GM19023 (cell line): ENCODE measurements around the gene DYNLT4.
A peak's percentile ranks its signal among the peaks of the same experiment; 100 is the strongest.

ENCODE experiments used
- ATAC-seq: cut with Tn5 transposase; IDR thresholded peaks from one replicate; pipeline ENCODE4 v1.9.1; 2021; ENCODE audit warnings: mild to moderate bottlenecking, moderate library complexity; ENCODE audit not compliant: unreplicated experiment

The DYNLT4 gene

DNA sequence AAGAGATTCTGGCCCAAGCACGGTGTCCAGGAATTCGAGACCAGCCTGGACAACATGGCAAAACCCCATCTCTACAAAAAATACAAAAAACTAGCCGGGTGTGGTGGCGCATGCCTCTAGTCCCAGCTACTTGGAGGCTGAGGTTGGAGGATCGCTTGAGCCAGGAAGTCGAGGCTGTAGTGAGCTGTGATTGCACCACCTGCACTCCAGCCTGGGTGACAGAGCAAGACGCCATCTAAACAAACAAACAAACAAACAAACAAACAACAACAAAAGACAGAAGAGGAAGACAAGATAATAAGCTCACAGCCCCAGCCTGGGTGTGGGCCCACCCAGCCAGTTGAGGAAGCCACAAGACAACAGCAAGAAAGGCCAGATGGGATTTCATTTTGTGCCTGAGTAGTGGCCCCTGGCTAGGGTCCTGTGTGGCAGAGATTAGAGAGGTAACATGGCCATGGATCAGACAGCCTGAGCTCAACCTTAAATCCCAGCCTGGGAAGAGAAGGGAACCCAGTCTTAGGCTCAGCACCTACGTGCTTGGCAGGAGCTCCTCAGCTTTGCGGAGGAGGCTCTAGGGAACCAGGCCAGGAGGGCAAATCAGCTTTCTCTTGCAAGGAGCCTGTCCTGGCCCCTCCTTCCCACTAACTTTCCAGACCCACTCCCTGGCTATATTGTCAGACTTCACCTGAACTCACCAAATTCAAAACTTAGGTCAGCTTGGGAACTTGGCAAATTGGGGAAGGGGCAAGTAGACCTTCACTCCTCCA, 14.2 kb downstream of the DYNLT4 start:
- ATAC-seq: no peak

DNA sequence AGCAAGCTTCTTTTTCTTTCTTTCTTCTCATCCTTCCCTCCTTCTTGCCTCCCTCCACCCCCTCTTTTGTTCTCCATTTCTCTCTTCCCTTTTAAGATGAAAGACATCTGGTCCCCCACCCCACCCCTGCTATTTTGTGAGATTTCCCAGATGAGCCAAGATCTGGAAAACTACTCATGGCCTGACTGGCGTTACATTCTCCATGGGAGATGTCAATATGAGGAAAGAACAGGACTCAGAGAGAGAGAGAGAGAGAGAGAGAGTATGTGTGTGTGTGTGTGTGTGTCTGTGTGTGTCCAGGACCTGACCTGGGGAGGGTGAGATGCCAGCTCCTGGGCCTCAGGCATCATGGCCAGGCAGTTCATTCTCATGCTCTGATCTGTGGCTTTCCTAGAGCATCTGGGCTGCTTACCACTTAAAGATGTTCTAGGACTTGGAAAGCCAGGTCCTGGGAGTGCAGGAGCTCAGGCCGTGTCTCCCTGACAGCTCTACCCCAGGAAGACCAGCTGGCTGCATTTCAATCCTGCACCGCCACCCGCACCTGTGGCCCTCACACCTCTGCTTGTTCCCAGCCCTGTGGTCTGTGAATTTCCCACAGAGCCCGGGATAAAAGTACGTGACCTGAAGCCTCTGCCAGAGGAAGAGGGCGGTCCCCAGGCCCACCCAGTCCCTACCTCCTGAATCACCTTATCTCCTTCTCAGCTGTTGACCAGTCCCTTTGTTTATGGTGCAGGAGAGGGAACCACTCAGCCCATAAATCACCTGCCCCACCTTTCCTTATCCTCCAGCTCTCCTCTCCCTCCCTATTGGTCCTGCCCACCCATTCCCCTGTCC, 16.0 kb downstream of the DYNLT4 start:
- no peak for ATAC-seq

DNA sequence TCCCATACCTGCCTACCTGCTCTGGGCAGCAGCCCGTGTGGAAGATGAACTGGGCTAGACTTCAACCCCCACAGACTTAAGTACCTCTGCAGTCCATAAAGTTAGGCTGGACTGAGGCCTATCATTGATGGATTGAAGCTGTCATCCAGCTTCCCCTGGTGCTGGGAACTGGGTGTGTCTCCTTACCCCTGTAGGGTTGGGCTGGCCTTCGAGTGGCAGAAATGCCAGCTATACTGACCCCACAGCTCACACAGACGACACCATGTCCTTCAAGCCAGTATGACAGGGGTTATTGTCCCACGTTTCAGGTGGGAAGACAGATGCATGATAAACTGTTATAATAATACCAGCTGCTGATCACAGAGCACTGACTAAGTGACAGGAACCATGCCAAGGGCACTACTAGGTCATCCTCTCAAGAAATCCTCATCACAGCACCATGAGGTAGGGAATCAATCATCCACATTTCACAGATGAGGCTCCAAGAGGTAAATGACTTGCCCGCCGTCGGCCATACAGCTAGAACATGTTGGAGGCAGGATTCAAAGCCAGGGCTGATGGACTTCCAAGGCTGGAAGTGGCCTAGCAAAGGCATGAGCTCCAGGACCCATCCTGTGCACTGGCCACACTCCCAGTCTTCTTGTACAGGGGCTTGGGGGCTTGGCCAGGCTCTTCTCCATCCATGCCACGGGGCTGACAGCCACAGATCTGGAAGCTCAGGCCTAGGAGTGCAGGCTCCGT, 18.9 kb downstream of the DYNLT4 start, which contains the start of gene BEST4:
TSS of gene BEST4 (minus strand) at position 51 of the 741 bp plus-strand sequence. CDS start 465 bp downstream, outside the sequence.
- ATAC-seq: no peak

DNA sequence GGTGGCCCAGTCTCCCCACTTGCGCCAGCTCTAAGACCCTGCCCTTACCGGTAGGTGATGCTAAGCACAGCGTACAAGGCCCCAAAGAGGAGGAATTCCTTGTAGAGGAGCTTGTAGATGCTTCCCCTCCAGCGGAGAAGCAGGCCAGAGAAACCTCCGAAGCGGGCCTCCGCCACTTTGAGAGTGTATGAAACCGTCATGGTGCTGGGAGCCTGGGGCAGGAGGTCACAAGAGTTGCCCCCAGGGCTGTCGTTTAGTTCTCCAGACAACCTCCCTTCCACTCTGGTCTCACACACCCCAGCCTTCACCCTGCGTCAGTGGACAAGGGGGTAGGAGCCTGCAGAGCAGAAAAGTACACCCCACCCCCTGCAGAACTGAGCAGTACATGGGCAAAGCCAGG, 19.6 kb downstream of the DYNLT4 start:
- no peak for ATAC-seq

DNA sequence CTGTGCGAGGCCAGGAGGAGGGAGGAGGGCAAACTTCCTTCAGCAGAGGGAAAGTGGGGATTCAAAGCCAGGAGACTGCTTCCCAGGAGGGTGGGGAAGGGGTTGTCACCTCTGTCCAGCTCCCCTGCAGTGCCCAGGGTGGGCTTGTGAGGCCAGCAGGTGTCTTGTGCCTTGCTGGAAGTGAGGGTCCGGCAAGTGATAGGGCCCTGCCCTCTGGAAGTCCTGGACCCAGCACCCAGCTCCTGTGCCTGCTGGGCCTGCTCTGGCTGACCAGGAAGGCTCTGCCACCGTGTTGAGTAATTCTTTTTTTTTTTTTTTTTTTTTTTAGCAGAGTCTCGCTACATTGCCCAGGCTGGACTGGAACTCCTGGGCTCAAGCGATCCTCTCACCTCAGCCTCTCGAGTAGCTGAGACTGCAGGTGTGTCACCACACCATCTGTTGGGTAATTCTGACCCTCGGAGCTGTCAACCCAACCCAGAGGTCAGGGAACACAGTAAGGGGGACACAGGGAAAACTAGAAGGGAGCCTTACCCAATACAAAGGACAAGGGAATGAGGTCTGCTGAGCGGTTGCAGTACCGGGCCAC, 20.2 kb downstream of the DYNLT4 start:
- no peak for ATAC-seq

DNA sequence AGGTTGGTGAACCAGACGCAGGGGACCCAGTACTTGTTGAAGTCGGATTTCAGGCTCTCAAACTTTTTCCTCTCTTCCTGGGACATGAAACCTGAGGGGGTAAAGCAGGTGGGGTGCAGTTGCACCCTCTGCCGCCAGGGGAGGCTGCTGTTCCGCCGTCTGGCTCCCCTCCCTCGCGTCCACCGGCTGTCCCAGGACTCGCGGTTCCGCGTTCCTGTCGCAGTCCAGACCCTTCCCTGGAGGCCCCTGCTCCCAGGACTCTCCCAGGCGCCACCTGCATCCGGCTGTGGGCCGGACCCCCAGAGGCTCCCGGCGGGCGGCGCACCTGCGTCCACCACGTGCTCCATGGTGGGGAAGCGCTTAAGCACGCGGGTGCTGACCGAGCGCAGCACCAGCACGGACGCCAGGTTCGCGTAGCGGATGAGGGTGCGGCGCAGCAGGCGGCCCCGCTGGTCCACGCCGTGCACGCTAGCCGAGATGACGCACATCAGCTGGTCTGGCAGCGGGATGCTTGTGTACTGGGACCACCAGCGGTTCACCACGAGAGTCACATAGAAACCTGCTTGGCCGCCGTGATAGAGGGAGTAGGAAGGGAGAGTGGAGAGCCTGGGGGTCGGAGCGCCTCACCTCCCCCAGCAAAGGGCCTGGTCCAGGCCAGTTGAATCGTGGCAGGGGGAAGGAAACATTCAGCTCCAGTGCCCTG, 20.9 kb downstream of the DYNLT4 start:
- ATAC-seq: peak; percentile 45

DNA sequence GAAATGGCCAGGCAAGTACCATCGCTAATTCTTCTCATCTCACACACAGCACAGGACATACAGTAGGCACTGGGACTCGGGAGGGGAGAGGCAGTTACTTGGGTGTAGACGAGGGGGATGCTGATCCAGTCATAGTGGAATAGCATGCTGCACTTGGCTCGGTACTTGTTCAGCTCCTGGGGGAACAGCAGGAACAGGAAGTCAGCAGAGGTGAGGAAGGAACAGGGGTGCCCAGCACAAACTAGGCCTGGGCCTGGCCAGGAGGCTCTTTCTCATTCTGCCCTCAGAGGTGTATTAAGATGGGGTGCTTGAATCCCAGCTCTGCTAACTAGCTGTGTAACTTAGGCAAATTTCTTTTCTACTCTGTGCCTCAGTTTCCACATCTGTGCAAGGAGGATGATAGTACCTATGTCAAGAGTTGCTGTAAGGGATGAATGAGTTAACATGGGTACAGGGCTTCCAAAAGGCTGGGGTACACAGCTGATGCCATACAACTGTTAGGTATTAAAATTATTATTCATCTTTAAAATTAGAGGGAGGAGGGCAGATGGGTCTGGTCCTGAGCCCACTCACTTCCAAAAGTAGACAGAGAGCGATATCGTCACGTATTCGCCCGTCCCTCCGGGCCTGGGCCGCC, 21.5 kb downstream of the DYNLT4 start:
- ATAC-seq: peak; percentile 2

DNA sequence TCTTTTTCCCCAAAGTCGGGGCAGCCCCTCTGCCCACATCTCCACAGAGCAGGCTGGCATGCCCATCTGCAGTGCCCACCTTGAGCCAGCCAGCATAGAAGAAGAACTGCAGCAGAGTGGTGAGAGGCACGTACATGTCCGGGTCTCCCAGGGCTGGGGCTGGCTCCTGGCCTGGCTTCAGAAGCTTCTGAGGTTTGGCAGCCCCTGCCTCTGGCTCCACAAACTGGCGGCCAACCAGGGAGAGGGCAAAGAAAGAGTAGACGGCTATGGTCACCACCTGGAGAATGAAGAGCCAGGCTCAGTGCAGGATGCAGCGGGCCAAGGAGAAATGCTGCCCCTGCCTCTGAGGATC, 22.1 kb downstream of the DYNLT4 start:
- ATAC-seq: no peak

DNA sequence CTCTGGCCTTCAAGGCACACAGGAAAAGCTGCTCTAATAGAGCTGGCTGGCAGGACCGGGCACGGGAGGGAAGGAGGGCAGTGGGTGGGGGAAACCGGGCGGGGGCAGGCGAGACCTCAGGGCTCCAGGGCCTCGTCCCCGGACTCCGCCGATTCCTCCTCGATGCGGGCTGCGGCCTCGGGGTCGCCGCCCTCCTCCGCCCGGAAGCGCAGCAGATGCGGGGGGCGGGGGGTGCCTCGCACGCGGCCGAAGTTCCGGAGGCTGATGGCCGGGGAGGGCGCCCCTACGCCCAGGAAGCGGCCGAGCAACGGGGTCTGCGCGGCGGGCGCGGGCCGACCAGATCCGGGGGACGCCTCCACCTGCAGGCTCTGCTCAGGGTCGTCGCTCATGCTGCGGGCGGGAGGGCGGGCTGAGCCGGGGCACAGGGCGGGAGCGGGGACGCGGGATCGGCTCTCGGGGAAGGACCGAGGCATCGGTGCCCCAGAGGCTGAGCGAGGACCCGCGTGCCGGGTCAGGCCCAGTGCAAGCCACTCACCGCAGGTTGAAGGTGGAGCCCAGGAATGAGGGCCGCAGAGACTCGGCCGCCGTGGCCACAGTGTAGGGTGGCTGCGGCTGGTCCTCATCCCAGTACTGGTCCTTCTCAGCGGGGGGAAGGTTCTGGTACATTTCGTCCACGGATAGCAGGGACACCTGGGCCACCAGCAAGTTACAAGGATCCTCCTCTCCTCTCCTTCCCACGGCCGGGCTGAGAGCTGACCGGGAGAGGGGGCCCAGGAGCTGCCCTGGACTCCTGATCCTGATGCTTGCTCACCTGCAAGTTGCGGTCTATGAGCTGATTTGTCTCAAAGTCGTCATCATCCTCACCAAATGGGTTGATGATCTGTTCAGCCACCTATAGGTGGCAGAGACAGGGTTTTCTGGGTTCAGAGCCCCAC, 22.8 kb downstream of the DYNLT4 start:
- ATAC-seq: no peak

DNA sequence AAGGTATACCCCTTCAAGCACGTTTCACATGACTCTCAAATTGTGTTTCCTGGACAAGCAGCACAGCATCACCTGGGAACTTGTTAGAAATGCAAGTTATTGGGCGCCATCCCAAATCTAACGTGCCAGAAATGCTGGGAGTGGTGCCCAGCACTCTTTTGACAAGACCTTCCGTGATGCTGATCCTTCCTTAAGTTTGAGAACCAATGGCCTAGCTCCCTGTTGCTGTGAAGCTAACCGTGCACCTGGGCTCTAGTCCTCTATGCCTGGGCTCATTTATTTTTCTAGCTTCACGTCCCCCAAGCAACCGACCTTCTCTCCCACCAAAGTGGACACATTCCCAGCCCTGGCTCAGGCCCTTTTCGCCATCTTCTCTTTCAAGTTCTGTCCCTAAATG, 23.5 kb downstream of the DYNLT4 start:
- ATAC-seq: no peak

DNA sequence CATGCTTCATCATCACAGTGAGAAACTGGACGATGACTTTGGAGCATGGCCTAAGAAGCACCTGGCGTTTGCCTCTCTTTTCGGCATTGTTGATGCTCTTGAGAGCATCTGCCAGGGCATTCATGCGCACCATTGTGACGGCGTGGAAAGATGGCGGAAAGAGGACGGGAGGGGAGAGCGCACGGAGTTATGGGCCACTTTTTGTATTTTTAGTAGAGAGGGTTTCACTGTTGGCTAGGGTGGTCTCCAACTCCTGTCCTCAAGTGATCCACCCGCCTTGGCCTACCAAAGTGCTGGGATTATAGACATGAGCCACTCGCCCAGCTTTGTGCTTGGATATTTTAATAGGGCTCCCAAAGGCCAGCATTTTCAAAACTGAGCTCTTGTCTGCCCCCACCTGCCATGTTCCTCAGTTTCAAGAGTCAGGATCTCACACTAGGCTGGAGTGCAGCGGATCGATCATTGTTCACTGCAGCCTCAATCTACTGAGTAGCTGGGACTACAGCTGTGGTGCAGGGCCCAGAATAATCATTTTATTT, 26.5 kb downstream of the DYNLT4 start:
- no peak for ATAC-seq

DNA sequence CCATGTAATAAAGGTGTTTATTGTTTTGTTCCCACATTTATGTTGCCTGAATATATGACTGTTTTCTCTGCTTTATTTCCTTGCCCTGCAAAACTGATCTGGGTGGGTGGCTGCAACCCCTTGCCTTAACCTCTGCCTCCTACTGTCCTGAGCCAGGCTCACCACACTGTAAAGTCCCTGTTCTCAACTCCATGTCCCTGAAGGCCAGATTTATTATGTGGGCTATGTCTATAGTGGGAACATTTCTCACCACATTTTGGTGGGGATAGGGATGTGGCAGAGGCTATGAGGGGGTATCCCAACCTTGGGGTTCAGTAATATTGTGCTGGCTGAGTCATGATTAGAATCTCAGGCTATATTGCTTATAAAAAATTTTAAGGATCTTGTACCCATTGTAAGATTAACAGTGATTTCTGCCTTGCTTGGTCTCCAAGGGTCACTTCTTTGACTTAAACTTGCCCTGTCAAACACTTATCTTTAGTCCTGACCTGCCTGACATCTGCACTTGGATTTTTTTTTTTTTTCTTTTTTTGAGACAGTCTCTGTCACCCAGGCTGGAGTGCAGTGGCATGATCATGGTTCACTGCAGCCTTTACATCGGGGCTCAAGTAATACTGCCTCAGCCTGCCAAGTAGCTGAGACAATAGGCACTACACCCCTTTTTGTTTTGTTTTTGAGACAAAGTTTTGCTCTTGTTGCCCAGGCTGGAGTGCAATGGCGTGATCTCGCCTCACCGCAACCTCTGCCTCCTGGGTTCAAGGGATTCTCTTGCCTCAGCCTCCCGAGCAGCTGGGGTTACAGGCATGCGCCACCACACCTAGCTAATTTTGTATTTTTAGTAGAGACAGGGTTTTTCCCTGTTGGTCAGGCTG, 28.2 kb downstream of the DYNLT4 start:
- ATAC-seq: no peak

DNA sequence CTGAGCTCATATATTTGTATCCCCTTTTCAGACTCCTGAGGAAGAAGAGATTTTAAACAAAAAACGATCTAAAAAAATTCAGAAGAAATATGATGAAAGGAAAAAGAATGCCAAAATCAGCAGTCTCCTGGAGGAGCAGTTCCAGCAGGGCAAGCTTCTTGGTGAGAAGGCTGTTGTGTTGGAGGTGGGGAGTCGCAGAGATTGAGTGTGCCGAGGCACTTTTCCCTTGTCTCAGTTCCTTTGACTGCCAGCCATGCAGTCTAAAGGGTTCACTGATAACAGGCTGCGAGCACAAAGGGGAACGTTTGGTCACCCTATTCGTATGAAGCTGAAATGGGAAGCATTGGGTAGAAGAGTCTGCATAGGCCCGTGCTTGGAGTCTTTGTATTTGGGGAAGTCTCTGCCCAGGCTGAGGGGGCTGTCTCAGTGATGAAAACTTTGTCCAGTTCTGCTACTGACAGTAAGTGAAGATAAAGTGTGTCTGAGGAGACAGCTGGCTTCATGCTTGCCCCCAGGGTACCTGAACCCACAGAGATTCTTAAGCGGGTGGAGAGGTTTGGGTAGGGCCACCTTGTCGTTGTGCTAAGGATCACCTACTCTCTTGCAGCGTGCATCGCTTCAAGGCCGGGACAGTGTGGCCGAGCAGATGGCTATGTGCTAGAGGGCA, 29.0 kb downstream of the DYNLT4 start:
- ATAC-seq: no peak

DNA sequence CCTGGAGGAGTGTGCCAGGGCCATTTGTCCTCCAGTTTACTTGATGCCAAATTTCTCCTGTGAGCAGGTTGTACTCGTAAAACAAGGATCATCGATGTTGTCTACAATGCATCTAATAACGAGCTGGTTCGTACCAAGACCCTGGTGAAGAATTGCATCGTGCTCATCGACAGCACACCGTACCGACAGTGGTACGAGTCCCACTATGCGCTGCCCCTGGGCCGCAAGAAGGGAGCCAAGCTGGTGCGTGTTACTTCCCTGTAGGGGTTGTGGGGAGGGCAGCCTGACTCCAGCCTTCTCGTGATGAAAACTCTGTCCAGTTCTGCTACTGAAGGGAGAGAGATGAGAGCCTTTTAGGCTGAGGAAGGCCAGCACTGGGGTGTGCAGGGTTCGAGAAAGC, 29.6 kb downstream of the DYNLT4 start:
- no peak for ATAC-seq

DNA sequence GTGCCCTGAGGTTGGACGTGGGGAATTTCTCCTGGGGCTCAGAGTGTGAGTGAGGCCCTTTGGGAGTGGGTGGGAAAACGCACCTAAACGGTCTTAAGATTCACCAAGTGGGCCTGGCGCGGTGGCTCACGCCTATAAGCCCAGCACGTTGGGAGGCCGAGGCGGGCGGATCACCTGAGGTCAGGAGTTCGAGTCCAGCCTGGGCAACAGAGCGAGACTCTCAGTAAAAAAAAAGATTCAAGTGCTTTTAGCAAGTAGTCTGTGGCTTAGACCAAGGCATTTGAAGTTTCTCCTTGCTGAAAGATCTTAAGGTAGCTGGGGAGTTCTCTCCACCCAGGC, 30.5 kb downstream of the DYNLT4 start:
- no peak for ATAC-seq

DNA sequence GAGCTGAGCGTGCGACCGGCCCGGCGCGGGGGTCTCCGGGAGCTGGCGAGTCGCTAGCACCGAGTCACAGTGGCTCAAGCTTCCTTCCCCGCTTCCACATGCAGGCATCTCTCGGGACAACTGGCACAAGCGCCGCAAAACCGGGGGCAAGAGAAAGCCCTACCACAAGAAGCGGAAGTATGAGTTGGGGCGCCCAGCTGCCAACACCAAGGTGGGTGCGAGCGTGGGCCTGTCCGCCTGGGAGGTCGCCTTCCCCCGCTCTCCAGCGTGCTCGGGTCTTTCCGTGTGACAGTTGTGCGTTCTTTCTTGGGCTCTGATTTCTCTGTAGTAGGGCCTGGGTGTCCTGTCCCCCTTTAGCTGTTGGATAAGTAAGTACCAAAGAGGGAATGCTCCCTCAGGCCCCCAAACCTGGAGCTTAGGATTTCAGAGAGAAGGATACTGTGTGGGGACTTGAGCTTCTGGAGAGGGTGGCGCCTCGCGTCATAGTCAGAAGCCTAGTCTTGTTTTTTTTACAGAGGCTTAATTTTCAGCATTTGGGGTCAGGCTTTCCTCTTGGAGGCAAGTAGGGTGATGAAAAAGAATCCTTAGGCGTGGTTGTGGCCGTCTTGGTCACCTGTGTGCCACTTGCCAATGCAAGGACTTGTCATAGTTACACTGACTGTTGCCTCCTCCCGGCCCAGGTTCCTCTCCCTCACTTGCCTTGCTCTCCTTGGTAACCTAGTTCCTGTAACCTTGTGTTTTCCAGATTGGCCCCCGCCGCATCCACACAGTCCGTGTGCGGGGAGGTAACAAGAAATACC, 31.0 kb downstream of the DYNLT4 start:
- peak; percentile 27 for ATAC-seq
